ENCODE data around the gene ACAP3.

ACAP3 gene

GRCh38 chr1:1298861-1299685 is 8.7 kb downstream of the ACAP3 start:
- DNase-seq = peak; percentile 83

GRCh38 chr1:1297802-1298424 is 9.8 kb downstream of the ACAP3 start:
- DNase-seq = no peak

- DNase-seq = no peak
Observed at GRCh38 chr1:1296070-1297061, 11.4 kb downstream of the ACAP3 start.

- DNase-seq = no peak
Observed at GRCh38 chr1:1295154-1295923, 12.4 kb downstream of the ACAP3 start.

- DNase-seq = no peak
Observed at GRCh38 chr1:1294250-1294890, 13.4 kb downstream of the ACAP3 start.

GRCh38 chr1:1293263-1294249 is 14.2 kb downstream of the ACAP3 start:
- DNase-seq = no peak

- DNase-seq = no peak
Observed at GRCh38 chr1:1292851-1293250, 14.9 kb downstream of the ACAP3 start.

- DNase-seq = no peak
Observed at GRCh38 chr1:1292442-1292779, 15.3 kb downstream of the ACAP3 start.

GRCh38 chr1:1291548-1292441 is 15.9 kb downstream of the ACAP3 start:
- DNase-seq = peak; percentile 87

- DNase-seq = peak; percentile 34
Observed at GRCh38 chr1:1291023-1291528, 16.7 kb downstream of the ACAP3 start.

GRCh38 chr1:1290238-1290731 is 17.4 kb downstream of the ACAP3 start:
- DNase-seq = peak; percentile 27

GRCh38 chr1:1287288-1288110 is 20.2 kb downstream of the ACAP3 start:
- no peak for DNase-seq

GRCh38 chr1:1286313-1287261 is 21.1 kb downstream of the ACAP3 start:
- DNase-seq = no peak

- DNase-seq = no peak
Observed at GRCh38 chr1:1285611-1286311, 22.0 kb downstream of the ACAP3 start.

- DNase-seq = no peak
Observed at GRCh38 chr1:1285102-1285571, 22.6 kb downstream of the ACAP3 start.
